Measurements from ENCODE around the gene ABCA13.

GRCh38 chr7:48255046-48255445 lies 83.8 kb downstream of the ABCA13 start:
- no peak for TF ChIP-seq EZH2 (IDR thresholded peaks at IDR 0.05)
- no peak for TF ChIP-seq POLR2AphosphoS5 (IDR thresholded peaks at IDR 0.05; ENCODE audit: borderline replicate concordance, low read depth, low read length)
- TF ChIP-seq FOXP2 (optimal IDR thresholded peaks at IDR 0.05; ENCODE audit: control extremely low read depth, extremely low read length, insufficient read depth) = no peak
